A204.1 (cell line): ENCODE measurements around the gene DNAJB11.

ENCODE experiments used
- FAIRE-seq: peaks from 2 replicates; lab custom pipeline; 2012; peaks lifted over from hg19 to GRCh38; lab: Jason Lieb, UNC

The DNAJB11 gene

GRCh38 chr3:186596568-186597287 is 26.2 kb downstream of the DNAJB11 start:
- FAIRE-seq, result no peak

- FAIRE-seq, result no peak
These were observed 27.7 kb downstream of the DNAJB11 start for GRCh38 chr3:186598108-186598784.

- FAIRE-seq, result no peak
These were observed 28.2 kb downstream of the DNAJB11 start for GRCh38 chr3:186598794-186599141.

GRCh38 chr3:186599142-186599784 is 28.7 kb downstream of the DNAJB11 start:
- no peak for FAIRE-seq

- FAIRE-seq, result no peak
These were observed 29.3 kb downstream of the DNAJB11 start for GRCh38 chr3:186599785-186600166.

- no peak for FAIRE-seq
These were observed 30.4 kb downstream of the DNAJB11 start for GRCh38 chr3:186600896-186601295.

- no peak for FAIRE-seq
These were observed 32.6 kb downstream of the DNAJB11 start for GRCh38 chr3:186603159-186603558.

- FAIRE-seq, result no peak
These were observed 34.6 kb downstream of the DNAJB11 start for GRCh38 chr3:186605078-186605477.

- no peak for FAIRE-seq
These were observed 35.3 kb downstream of the DNAJB11 start for GRCh38 chr3:186605561-186606545.

- FAIRE-seq, result no peak
These were observed 38.2 kb downstream of the DNAJB11 start for GRCh38 chr3:186608624-186609215.

- no peak for FAIRE-seq
These were observed 38.8 kb downstream of the DNAJB11 start for GRCh38 chr3:186609247-186609868.

- FAIRE-seq, result no peak
These were observed 41.5 kb downstream of the DNAJB11 start for GRCh38 chr3:186612065-186612464.

- FAIRE-seq, result no peak
These were observed 42.5 kb downstream of the DNAJB11 start, which contains the start of gene AHSG for GRCh38 chr3:186612721-186613636. TSS of gene AHSG (plus strand) at chr3:186613060. CDS start at chr3:186613142, 82 bp downstream.

GRCh38 chr3:186613637-186614265 is 43.2 kb downstream of the DNAJB11 start:
- FAIRE-seq, result no peak

GRCh38 chr3:186614266-186614596 is 43.7 kb downstream of the DNAJB11 start:
- FAIRE-seq, result no peak

GRCh38 chr3:186614597-186615483 is 44.3 kb downstream of the DNAJB11 start:
- peak; percentile 6 for FAIRE-seq

GRCh38 chr3:186616299-186616617 is 45.7 kb downstream of the DNAJB11 start:
- no peak for FAIRE-seq

- FAIRE-seq, result no peak
These were observed 46.8 kb downstream of the DNAJB11 start for GRCh38 chr3:186617036-186617946.
